ENCODE results near the gene CFL1. TPM values are rescaled to one million over a fixed set of nuclear protein-coding genes. Genes with fewer than 3 reads are reported as not detected.

CFL1 gene
- total RNA-seq, 1 donor from 2014 or later: 947 TPM

DNA sequence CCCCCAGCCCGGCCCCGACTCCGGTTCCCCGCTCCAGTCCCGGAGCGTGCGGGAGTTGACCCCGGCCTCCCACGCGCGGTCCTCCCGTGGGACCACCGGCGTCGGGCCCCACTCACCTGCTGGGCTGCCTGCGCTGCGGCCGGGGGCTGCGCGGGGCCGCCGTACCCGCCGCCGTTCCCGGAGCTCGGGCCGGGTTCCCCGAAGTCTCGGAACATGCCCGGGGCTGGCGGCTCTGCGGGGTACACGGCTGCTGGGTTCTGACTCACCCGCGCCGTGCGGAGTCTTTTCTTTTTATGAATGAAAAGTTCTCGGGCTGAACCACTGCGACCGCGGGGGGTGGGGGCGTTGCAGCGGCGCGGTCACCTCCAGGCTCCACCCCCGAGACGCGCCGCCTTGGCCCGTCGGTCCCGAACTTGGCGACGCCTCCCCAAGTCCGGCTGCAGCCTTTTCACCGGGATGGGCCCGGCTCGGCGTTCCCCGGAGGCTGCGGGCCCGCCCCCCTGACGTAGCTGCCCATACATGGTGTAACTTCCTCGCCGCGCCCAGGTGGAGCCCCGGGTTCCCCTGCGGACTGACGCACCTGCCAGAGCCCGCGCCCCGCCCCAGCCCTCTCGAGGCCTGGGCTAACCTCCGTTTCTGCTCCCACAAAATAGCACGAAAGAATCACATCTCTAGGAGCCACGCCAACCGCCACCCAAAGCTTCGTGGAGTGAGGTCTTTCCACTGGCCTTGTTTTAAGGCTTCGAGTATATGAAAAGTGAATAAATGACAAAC lies 42.3 kb upstream of the CFL1 start, which contains the start of gene FOSL1:
Gene FOSL1 (minus strand): TSS at position 264 of the 774 bp plus-strand sequence. CDS start 49 bp downstream, at position 215.
- TF ChIP-seq, protein P1, sequence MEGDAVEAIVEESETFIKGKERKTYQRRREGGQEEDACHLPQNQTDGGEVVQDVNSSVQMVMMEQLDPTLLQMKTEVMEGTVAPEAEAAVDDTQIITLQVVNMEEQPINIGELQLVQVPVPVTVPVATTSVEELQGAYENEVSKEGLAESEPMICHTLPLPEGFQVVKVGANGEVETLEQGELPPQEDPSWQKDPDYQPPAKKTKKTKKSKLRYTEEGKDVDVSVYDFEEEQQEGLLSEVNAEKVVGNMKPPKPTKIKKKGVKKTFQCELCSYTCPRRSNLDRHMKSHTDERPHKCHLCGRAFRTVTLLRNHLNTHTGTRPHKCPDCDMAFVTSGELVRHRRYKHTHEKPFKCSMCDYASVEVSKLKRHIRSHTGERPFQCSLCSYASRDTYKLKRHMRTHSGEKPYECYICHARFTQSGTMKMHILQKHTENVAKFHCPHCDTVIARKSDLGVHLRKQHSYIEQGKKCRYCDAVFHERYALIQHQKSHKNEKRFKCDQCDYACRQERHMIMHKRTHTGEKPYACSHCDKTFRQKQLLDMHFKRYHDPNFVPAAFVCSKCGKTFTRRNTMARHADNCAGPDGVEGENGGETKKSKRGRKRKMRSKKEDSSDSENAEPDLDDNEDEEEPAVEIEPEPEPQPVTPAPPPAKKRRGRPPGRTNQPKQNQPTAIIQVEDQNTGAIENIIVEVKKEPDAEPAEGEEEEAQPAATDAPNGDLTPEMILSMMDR (conservative IDR thresholded peaks at IDR 0.05): no peak
- Mint-ChIP-seq H3K9me3 (no peaks in the 10 kb centered on the region), H3K27me3 (peaks cover 73% of the 10 kb centered on the region), H3K4me3 (peak within 1 kb of the TSS; percentile 80), H3K27ac (peak within 1 kb of the TSS; percentile 82), H3K4me1 (ENCODE audit: unreplicated experiment) (no peaks in the 10 kb centered on the region), H3K36me3 (no peaks in the 10 kb centered on the region)
- peak; percentile 81 for DNase-seq (ENCODE audit: extremely low spot score, unreplicated experiment)

DNA sequence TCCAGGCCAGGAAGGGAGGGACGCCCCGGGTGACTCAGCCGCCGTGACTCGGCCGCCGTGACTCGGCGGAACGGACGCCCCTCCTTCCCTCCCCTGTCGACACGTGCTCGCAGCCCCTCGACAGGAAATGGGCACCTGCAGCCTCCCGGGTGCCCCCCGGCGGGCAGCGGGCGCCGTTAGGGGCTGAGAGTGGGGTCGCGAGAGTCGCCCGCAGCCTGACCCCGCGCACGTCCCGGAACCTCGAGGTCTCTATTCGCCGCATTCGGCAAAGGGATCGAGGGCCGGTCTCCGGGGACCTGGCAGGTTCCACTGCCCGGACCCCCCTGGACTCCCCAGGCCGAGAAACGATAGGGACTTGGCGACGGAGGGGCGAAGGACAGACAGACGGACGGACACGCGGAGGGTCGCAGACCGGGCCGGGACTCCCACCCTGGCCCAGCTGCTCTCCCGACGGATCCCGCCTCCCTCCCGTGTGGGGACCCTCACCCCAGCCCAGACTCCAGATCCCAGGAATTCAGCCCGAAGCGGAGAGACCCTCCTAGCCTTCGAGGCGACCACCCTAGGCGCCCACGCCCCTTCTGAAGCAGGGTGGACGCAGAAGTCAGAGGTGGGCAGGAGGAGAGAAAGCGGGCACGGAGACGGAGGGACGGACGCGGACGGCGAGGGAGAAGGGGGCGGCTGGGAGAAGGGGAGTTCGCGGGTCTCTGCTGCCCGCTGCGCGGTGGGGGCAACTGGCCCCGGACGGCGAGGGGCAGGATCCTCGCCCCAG lies 41.6 kb upstream of the CFL1 start:
- H3K4me1 Mint-ChIP-seq (ENCODE audit: unreplicated experiment): no peaks in the 10 kb centered on the region
- no peaks in the 10 kb centered on the region for H3K9me3 Mint-ChIP-seq
- TF ChIP-seq, protein P1 (conservative IDR thresholded peaks at IDR 0.05): no peak
- peak overlapping the region; percentile 72 for H3K4me3 Mint-ChIP-seq
- peaks cover 76% of the 10 kb centered on the region for H3K27me3 Mint-ChIP-seq
- H3K36me3 Mint-ChIP-seq: no peaks in the 10 kb centered on the region
- H3K27ac Mint-ChIP-seq: no peak overlapping the region
- no peak for DNase-seq (ENCODE audit: extremely low spot score, unreplicated experiment)

DNA sequence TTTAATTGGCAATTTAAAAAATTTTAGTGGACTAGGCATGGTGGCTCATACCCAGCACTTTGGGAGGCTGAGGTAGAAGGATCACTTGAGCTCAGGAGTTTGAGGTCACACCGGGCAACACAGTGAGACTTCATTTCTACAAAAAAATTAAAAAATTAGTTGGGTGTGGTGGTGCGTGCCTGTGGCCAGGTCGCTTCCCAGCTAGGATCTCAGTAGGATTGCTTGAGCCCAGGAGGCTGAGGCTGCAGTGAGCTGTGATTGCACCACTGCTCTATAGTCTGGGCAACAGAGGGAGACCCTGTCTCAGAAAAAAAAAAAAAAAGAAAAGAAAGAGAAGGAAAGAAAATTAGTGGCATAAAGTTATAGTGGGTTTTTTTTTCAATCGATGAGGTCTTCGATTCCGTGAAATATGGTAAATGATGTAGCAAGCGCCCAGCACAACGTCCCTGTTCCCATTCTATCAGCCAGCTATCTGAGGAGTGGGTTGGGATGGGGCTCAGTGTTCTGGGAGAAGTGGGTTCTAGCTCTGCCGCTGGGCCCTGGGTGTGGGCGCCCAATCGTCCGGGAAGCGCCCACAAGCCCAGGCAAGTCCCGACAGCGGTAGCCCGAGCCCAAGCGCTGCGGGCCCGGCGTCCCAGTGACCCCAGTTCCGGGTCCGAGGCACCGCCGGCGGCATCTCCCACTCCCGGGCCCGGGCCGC lies 40.8 kb upstream of the CFL1 start:
- TF ChIP-seq, protein P1 (conservative IDR thresholded peaks at IDR 0.05): no peak
- H3K9me3 Mint-ChIP-seq: no peaks in the 10 kb centered on the region
- no peak for DNase-seq (ENCODE audit: extremely low spot score, unreplicated experiment)
- H3K27ac Mint-ChIP-seq: peak overlapping the region; percentile 87
- H3K27me3 Mint-ChIP-seq: peaks cover 74% of the 10 kb centered on the region
- no peaks in the 10 kb centered on the region for H3K4me1 Mint-ChIP-seq (ENCODE audit: unreplicated experiment)
- H3K4me3 Mint-ChIP-seq: peak overlapping the region; percentile 86
- no peaks in the 10 kb centered on the region for H3K36me3 Mint-ChIP-seq

DNA sequence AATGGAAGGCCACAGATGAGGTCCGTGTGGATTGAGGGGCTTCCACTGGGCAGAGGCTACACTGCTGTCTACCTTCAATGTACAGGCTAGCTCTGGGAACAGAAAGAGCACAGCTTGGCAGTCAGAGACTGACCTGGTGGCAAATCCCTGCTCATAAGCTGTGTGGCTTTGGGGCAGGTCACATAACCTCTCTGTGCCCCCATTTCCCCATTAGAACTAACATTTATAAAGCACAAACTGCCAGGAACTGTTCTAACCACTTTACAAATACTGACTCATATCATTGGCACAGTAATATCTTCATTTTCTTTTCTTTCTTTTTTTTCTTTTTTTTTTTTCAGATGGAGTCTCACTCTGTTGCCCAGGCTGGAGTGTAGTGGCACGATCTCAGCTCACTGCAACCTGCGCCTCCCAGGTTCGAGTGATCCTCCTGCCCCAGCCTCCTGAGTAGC lies 39.1 kb upstream of the CFL1 start:
- H3K27me3 Mint-ChIP-seq: peaks cover 64% of the 10 kb centered on the region

More for the DNA sequence above, 39.1 kb upstream of the CFL1 start:
- TF ChIP-seq, protein P1 (conservative IDR thresholded peaks at IDR 0.05): no peak
- no peaks in the 10 kb centered on the region for H3K9me3 Mint-ChIP-seq
- peaks cover 8% of the 10 kb centered on the region for H3K4me1 Mint-ChIP-seq (ENCODE audit: unreplicated experiment)
- no peaks in the 10 kb centered on the region for H3K36me3 Mint-ChIP-seq
- no peak overlapping the region for H3K27ac Mint-ChIP-seq
- peak overlapping the region; percentile 61 for H3K4me3 Mint-ChIP-seq
- no peak for DNase-seq (ENCODE audit: extremely low spot score, unreplicated experiment)
